ENCODE measurements around the gene COL5A3. TPM values are rescaled to one million over a fixed set of nuclear protein-coding genes. Genes with fewer than 3 reads are reported as not detected.

COL5A3 gene
- total RNA-seq, 6 donors from 2014 or later = 1.3 to 31.4 (median 11.2) TPM

DNA sequence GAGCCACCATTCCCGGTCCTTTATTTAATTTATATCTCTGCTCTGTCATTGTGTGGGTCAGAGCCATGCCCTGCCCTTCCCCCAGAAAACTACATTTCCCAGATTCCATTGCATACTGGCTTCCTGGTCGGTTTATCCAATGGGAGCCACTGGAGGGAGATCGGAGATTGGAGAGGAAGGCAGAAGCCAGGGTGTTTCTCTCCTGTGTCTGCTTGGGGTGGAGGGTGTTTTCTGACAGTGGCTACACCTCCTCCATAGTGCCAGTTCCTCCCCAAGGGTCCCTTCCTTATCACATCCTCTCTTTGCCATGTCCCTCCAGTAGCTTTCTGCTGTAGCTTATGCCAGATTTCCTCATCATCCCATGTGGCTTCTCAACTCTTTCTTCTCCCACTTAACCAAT lies 93.0 kb downstream of the COL5A3 start:
- TF ChIP-seq, protein P1, sequence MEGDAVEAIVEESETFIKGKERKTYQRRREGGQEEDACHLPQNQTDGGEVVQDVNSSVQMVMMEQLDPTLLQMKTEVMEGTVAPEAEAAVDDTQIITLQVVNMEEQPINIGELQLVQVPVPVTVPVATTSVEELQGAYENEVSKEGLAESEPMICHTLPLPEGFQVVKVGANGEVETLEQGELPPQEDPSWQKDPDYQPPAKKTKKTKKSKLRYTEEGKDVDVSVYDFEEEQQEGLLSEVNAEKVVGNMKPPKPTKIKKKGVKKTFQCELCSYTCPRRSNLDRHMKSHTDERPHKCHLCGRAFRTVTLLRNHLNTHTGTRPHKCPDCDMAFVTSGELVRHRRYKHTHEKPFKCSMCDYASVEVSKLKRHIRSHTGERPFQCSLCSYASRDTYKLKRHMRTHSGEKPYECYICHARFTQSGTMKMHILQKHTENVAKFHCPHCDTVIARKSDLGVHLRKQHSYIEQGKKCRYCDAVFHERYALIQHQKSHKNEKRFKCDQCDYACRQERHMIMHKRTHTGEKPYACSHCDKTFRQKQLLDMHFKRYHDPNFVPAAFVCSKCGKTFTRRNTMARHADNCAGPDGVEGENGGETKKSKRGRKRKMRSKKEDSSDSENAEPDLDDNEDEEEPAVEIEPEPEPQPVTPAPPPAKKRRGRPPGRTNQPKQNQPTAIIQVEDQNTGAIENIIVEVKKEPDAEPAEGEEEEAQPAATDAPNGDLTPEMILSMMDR (IDR thresholded peaks at IDR 0.05) = peak in 1 of 6 experiments; percentile 6
- TF ChIP-seq EP300 (IDR thresholded peaks at IDR 0.05) = no peak
- DNase-seq (peak in 1 of 2 donors; percentile 27), ATAC-seq (ENCODE audit: low FRiP score in 2 of 2) (peak; percentile 34 to 69)
- no peak overlapping the region for H3K4me3 ChIP-seq
- H3K4me1 ChIP-seq = peaks cover 13 to 22% (median 21%) of the 10 kb centered on the region in 4 donors
- peaks cover 0 to 24% (median 14%) of the 10 kb centered on the region in 4 donors for H3K27me3 ChIP-seq
- no peaks in the 10 kb centered on the region for H3K9me3 ChIP-seq
- H3K27ac ChIP-seq = no peak overlapping the region
- 3 to 6% methylated on average over 3 of the region's 3 CpGs for WGBS, 2 donors
- no peaks in the 10 kb centered on the region for H3K36me3 ChIP-seq

DNA sequence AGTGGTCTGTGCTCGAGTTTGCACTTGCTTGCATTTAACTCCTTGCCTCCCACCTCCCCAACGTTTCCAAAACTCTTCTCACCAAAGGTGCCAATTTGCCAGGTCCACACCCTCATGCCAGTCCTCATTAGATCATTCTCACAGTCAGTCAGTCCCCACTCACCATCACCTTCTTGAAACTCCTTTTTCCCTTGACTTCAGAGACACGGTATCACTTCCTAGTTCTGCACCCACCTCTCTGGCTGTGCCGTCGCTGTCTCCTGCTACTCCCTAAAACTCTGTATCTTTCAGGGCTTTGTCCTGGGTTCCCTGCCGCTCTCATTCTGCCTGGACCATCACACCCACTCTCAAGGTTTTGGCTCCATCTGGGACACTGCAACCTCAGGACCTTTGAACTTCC lies 93.6 kb downstream of the COL5A3 start:
- Histone ChIP-seq H3K36me3 (no peaks in the 10 kb centered on the region), H3K27me3 (peaks cover 0 to 28% (median 14%) of the 10 kb centered on the region in 4 donors), H3K4me3 (no peak overlapping the region), H3K4me1 (peaks cover 13 to 22% (median 21%) of the 10 kb centered on the region in 4 donors), H3K9me3 (no peaks in the 10 kb centered on the region), H3K27ac (no peak overlapping the region)
- ATAC-seq (ENCODE audit: low FRiP score in 2 of 2) (no peak), DNase-seq (no peak)
- 49 to 55% methylated on average over 6 of the region's 6 CpGs for WGBS, 2 donors
- TF ChIP-seq, protein P1 (IDR thresholded peaks at IDR 0.05) = no peak
- TF ChIP-seq EP300 (IDR thresholded peaks at IDR 0.05) (no peak), POLR2AphosphoS5 (IDR thresholded peaks at IDR 0.05) (no peak), POLR2A (IDR thresholded peaks at IDR 0.05) (no peak)

DNA sequence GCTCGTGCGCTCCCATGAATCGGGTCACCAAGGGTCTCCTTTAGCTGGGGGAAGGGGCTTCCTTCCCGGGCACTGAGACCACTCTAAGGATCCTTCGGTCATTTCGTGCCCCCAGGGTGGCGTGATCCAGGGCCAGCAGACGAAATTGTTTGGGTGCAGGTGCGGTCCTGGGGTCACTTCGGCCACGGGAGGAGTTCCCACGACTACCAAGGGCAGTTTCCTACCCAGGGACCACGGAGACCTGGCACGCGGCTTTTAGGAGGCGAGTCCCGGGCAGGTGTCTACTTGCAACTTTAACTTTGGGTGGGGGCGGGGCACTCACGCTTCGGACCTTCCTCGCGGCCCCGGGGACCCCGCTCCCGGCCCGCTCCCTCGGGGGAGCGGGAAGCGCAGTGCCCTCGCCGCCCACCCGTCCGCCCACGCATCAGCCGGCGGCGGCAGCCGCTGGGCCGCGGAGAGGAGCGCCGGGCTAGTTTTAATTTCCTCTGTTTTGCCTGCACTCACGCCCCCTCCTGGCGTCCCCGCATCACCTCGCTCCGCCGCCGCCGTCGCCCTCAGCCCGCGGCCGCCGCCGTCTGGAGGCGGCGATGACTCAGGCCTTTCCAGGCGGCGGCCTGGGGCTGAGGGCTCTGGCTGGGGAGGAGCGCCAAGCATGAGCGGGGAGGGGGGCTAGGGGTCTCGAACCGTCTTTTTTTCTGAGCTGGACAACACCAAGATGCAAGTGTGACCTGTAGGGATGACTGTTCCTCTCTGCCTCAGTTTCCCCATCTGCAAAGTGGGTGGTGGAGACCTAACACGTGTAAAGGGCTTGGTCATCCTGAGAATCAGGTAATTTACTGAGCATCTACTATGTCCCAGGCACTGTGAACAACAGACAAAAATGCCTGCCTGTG lies 95.7 kb downstream of the COL5A3 start:
- 0 to 3% methylated on average over 5 to 39 of the region's 65 CpGs for WGBS, 2 donors
- Histone ChIP-seq H3K9me3 (no peaks in the 10 kb centered on the region), H3K27ac (peak overlapping the region in 1 of 4 donors; percentile 44), H3K4me1 (peaks cover 13 to 22% (median 21%) of the 10 kb centered on the region in 4 donors), H3K4me3 (peak overlapping the region; percentile 32 to 56 (median 52)), H3K27me3 (peaks cover 0 to 28% (median 14%) of the 10 kb centered on the region in 4 donors), H3K36me3 (no peaks in the 10 kb centered on the region)
- TF ChIP-seq EP300 (IDR thresholded peaks at IDR 0.05) (no peak), POLR2A (IDR thresholded peaks at IDR 0.05) (no peak), POLR2AphosphoS5 (IDR thresholded peaks at IDR 0.05) (no peak)
- TF ChIP-seq, protein P1 (IDR thresholded peaks at IDR 0.05) = peak; percentile 29 to 70 (median 59)
- DNase-seq (peak; percentile 69 to 94), ATAC-seq (ENCODE audit: low FRiP score in 2 of 2) (peak; percentile 47 to 91)

DNA sequence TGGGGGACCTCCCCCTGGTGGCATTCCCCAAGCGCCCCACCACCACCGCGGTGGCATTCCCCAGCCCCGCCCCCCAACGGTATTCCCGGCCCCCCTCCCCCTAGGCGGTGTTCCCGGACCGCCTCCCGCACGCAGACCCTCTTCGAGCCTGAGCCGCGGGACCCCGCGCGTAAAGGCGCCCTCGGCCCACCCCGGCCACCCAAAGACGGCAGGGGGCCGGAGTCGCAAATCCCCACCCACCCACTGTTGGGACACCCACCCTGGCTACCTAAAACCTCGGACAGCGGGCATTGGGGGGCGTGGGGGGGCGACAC lies 96.3 kb downstream of the COL5A3 start:
- Histone ChIP-seq H3K4me3 (peak overlapping the region; percentile 32 to 56 (median 52)), H3K27ac (peak overlapping the region in 1 of 4 donors; percentile 44), H3K36me3 (no peaks in the 10 kb centered on the region), H3K4me1 (peaks cover 13 to 22% (median 21%) of the 10 kb centered on the region in 4 donors), H3K27me3 (peaks cover 0 to 28% (median 14%) of the 10 kb centered on the region in 4 donors), H3K9me3 (no peaks in the 10 kb centered on the region)
- no peak for TF ChIP-seq POLR2AphosphoS5 (IDR thresholded peaks at IDR 0.05)
- TF ChIP-seq, protein P1 (IDR thresholded peaks at IDR 0.05) = no peak
- TF ChIP-seq POLR2A (IDR thresholded peaks at IDR 0.05) = no peak
- no peak for TF ChIP-seq EP300 (IDR thresholded peaks at IDR 0.05)
- WGBS, 2 donors = 5% methylated on average over 4 of the region's 27 CpGs; no CpG with 5 or more reads in 1 of the 2 donors
- peak in 1 of 2 donors; percentile 73 for DNase-seq
- ATAC-seq (ENCODE audit: low FRiP score in 2 of 2) = peak in 1 of 2 donors; percentile 29

Measured in upper lobe of left lung (tissue), 6 donors.